Uterus (tissue), 4 donors: ENCODE data around the gene MORN4. TPM values are rescaled to one million over a fixed set of nuclear protein-coding genes. Genes with fewer than 3 reads are reported as not detected.

ENCODE experiments used
- DNase-seq, 2 donors: peaks; one replicate each; pipeline ENCODE4 v3.0.0-alpha.2; 2019 to 2020
- H3K27ac ChIP-seq, 2 donors: fragments of 200-600 bp; sonication (generic); 1 replicate in 1 of 2; 2 replicates in 1 of 2; pipeline ENCODE4 v1.5.1; 2016 to 2018
- H3K27me3 ChIP-seq, 2 donors: fragments of 200-600 bp; sonication (generic); one replicate each; pipeline ENCODE4 v1.5.1; 2018 to 2019; ENCODE audit warnings: control low read depth in 1 of 2
- H3K36me3 ChIP-seq, 2 donors: fragments of 200-600 bp; sonication (generic); one replicate each; pipeline ENCODE4 v1.5.1; 2019; ENCODE audit warnings: control low read depth in 1 of 2
- H3K4me1 ChIP-seq, 2 donors: fragments of 200-600 bp; sonication (generic); one replicate each; pipeline ENCODE4 v1.5.1; 2018 to 2019; ENCODE audit warnings: control low read depth in 1 of 2
- H3K4me3 ChIP-seq, 2 donors: fragments of 200-600 bp; sonication (generic); 1 replicate in 1 of 2; 2 replicates in 1 of 2; pipeline ENCODE4 v1.5.1; 2018 to 2019; ENCODE audit warnings: mild to moderate bottlenecking in 1 of 2
- H3K9me3 ChIP-seq, 2 donors: fragments of 200-600 bp; sonication (generic); one replicate each; pipeline ENCODE4 v1.5.1; 2019; ENCODE audit warnings: control low read depth in 1 of 2
- POLR2A ChIP-seq, 2 donors: fragments of 450-650 bp; IDR thresholded peaks; one replicate each; pipeline ENCODE4 v1.6.1; 2016; ENCODE audit warnings: antibody characterized with exemption in 2 of 2, mild to moderate bottlenecking in 1 of 2, moderate library complexity in 1 of 2
- intact Hi-C: fragments of 100-400 bp; cut with DNase I; formaldehyde crosslinking; loops from one replicate; pipeline ENCODE4 v1.15.1; 2023; ENCODE audit warnings: low total_unique reads
- total RNA-seq, 4 donors: library from RNA; depleted of rRNA in 3 of 4; stranded (reverse); fragments of >200 nt in 3 of 4; gene quantifications; one replicate each; pipeline versions ENCODE4 v1.1.0 to v1.2.4, GENCODE V29; 2014 to 2023
- TF ChIP-seq, protein P1 (sequence below), 4 experiments: fragments of 200-600 bp in 2 of 4; fragments of 450-650 bp in 2 of 4; sonication (generic) in 2 of 4; IDR thresholded peaks; one replicate each; pipeline ENCODE4 v1.5.1; 2016 to 2019; ENCODE audit warnings: antibody characterized with exemption in 4 of 4, mild to moderate bottlenecking in 2 of 4, moderate library complexity in 1 of 4
- donor health status: DM: yes; HTN: yes; CAD: no.

MORN4 gene
- total RNA-seq, 4 donors from 2014 or later: 3.1 to 11.5 (median 10.8) TPM

DNA sequence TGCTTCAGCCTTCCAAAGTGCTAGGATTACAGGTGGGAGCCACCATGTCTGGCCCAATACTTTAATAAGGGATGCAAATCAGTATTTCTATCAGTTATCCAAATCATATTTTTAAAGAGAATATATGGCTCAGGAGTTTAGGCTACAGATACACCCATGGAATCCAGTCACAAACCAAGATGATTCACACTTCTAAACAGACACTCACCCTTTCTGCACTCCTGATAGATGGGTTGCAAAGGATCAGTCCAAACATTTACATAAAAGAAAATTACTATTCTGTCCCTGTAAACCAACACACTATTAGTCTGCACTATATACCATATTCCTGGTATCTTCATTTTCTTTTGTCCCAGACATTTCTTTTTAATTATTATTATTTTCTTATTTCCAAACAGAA lies 2.2 kb downstream of the MORN4 start:
- no peak for DNase-seq
- Histone ChIP-seq H3K4me3 (no peak overlapping the region), H3K36me3 (no peaks in the 10 kb centered on the region), H3K27ac (no peak overlapping the region), H3K4me1 (no peaks in the 10 kb centered on the region), H3K9me3 (no peaks in the 10 kb centered on the region), H3K27me3 (no peaks in the 10 kb centered on the region)
- TF ChIP-seq POLR2A (IDR thresholded peaks at IDR 0.05): no peak
- TF ChIP-seq, protein P1, sequence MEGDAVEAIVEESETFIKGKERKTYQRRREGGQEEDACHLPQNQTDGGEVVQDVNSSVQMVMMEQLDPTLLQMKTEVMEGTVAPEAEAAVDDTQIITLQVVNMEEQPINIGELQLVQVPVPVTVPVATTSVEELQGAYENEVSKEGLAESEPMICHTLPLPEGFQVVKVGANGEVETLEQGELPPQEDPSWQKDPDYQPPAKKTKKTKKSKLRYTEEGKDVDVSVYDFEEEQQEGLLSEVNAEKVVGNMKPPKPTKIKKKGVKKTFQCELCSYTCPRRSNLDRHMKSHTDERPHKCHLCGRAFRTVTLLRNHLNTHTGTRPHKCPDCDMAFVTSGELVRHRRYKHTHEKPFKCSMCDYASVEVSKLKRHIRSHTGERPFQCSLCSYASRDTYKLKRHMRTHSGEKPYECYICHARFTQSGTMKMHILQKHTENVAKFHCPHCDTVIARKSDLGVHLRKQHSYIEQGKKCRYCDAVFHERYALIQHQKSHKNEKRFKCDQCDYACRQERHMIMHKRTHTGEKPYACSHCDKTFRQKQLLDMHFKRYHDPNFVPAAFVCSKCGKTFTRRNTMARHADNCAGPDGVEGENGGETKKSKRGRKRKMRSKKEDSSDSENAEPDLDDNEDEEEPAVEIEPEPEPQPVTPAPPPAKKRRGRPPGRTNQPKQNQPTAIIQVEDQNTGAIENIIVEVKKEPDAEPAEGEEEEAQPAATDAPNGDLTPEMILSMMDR (IDR thresholded peaks at IDR 0.05): no peak
- intact Hi-C loops: no loop called here

DNA sequence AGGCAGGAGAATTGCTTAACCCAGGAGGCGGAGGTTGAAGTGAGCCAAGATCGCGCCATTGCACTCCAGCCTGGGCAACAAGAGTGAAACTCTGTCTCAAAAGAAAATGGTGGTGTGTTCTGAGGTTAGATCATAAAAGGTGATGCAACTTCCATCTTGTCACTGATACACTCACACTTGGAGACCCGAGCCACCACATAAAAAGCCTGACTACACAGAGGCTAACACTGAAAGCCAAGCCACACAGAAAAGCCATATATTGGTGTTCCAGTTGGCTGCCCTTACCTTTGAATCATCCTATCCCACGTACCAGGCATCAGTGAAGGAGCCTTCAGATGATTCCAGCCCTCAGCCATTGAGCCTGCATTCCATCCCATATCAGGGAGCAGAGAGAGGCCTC lies 4.0 kb downstream of the MORN4 start:
- Histone ChIP-seq H3K36me3 (no peaks in the 10 kb centered on the region), H3K27me3 (no peaks in the 10 kb centered on the region), H3K27ac (no peak overlapping the region), H3K9me3 (no peaks in the 10 kb centered on the region), H3K4me1 (no peaks in the 10 kb centered on the region), H3K4me3 (no peak overlapping the region)
- TF ChIP-seq, protein P1 (IDR thresholded peaks at IDR 0.05): no peak
- TF ChIP-seq POLR2A (IDR thresholded peaks at IDR 0.05): no peak
- DNase-seq: no peak
- intact Hi-C loops: no loop called here

DNA sequence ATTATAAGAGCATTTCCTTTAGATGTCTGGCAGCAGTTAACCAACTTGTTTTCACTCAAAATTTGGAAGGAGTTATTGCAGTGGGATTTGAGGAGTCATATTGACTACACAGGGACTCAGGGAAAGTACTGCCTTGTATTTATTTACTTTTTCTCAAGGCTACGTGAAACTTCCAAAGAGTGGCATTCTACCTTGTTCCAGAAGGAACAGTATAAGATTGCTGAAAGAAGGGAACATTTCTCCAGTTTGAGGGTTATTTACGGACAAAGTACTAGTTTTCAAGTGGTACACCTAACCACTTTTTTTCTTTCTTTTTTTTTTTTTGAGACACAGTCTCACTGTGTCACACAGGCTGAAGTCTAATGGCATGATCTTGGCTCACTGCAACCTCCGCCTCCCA lies 5.1 kb downstream of the MORN4 start:
- Histone ChIP-seq H3K27me3 (no peaks in the 10 kb centered on the region), H3K9me3 (no peaks in the 10 kb centered on the region), H3K4me3 (no peak overlapping the region), H3K36me3 (no peaks in the 10 kb centered on the region), H3K27ac (no peak overlapping the region), H3K4me1 (no peaks in the 10 kb centered on the region)
- no peak for TF ChIP-seq POLR2A (IDR thresholded peaks at IDR 0.05)
- TF ChIP-seq, protein P1 (IDR thresholded peaks at IDR 0.05): no peak
- DNase-seq: no peak
- intact Hi-C loops: no loop called here

DNA sequence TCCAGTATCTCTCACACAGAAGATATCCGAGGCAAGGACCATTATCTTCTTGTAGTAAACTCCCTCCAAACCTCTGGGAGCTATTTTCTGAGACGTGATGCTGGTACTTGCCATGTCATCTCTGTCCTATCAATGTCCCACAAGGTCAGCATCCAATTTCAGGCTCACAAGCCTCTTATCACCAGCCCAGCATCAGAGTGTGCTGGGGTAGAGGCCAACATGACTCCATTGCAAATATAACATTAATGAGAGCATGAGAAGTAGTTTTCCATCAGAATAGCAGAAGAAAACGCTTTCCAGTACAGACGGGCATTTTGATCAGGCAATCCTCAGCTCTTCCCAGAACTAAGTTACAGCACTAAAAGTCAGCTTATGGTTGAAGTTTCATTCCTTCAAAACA lies 5.6 kb downstream of the MORN4 start:
- TF ChIP-seq POLR2A (IDR thresholded peaks at IDR 0.05): no peak
- TF ChIP-seq, protein P1 (IDR thresholded peaks at IDR 0.05): no peak
- Histone ChIP-seq H3K4me1 (no peaks in the 10 kb centered on the region), H3K36me3 (no peaks in the 10 kb centered on the region), H3K27ac (no peak overlapping the region), H3K9me3 (no peaks in the 10 kb centered on the region), H3K27me3 (no peaks in the 10 kb centered on the region), H3K4me3 (no peak overlapping the region)
- intact Hi-C loops: no loop called here
- no peak for DNase-seq

- Histone ChIP-seq H3K4me3 (no peak overlapping the region), H3K27me3 (no peaks in the 10 kb centered on the region), H3K27ac (no peak overlapping the region), H3K9me3 (no peaks in the 10 kb centered on the region), H3K4me1 (no peaks in the 10 kb centered on the region), H3K36me3 (no peaks in the 10 kb centered on the region)
- DNase-seq: no peak
- intact Hi-C loops: no loop called here
- TF ChIP-seq, protein P1 (IDR thresholded peaks at IDR 0.05): no peak
- TF ChIP-seq POLR2A (IDR thresholded peaks at IDR 0.05): no peak
Measured at GRCh38 chr10:97623277-97623676, 10.0 kb downstream of the MORN4 start.
